NCI-H2081 treated with DMSO at 0.1 percent for 48 hours (cell line): Measurements from ENCODE around the gene TIAM2.
"Not testable (repeated sequence)": the region's sequence is repeated elsewhere in the genome, so short reads cannot be mapped to it uniquely, and the experiment has no call there.

Experiments used
- DNase-seq: peaks from one replicate; lab custom pipeline; 2025; lab: John Stamatoyannopoulos, UW

The TIAM2 gene

GRCh38 chr6:155100591-155100990, 105.5 kb downstream of the TIAM2 start:
- no peak for DNase-seq

- not testable (repeated sequence) for DNase-seq
Observed at GRCh38 chr6:155103083-155103645, 108.0 kb downstream of the TIAM2 start.

- no peak for DNase-seq
Observed at GRCh38 chr6:155103816-155104366, 108.8 kb downstream of the TIAM2 start.

GRCh38 chr6:155106456-155107115, 111.5 kb downstream of the TIAM2 start:
- no peak for DNase-seq

- DNase-seq = no peak
Observed at GRCh38 chr6:155107432-155108069, 112.4 kb downstream of the TIAM2 start.

- DNase-seq = no peak
Observed at GRCh38 chr6:155108070-155108820, 113.1 kb downstream of the TIAM2 start.

- DNase-seq = no peak
Observed at GRCh38 chr6:155110721-155111120, 115.6 kb downstream of the TIAM2 start.

- no peak for DNase-seq
Observed at GRCh38 chr6:155112757-155113156, 117.6 kb downstream of the TIAM2 start.

- no peak for DNase-seq
Observed at GRCh38 chr6:155115893-155116570, 120.9 kb downstream of the TIAM2 start.

GRCh38 chr6:155116571-155116910, 121.4 kb downstream of the TIAM2 start:
- no peak for DNase-seq

- DNase-seq = no peak
Observed at GRCh38 chr6:155117256-155117655, 122.1 kb downstream of the TIAM2 start.

GRCh38 chr6:155117785-155118184, 122.7 kb downstream of the TIAM2 start:
- DNase-seq = no peak

- DNase-seq = not testable (repeated sequence)
Observed at GRCh38 chr6:155119201-155119600, 124.1 kb downstream of the TIAM2 start.

- no peak for DNase-seq
Observed at GRCh38 chr6:155120034-155120433, 124.9 kb downstream of the TIAM2 start.

GRCh38 chr6:155121294-155121693, 126.2 kb downstream of the TIAM2 start:
- DNase-seq = no peak

GRCh38 chr6:155121699-155122098, 126.6 kb downstream of the TIAM2 start:
- DNase-seq = no peak

- DNase-seq = no peak
Observed at GRCh38 chr6:155122199-155122950, 127.3 kb downstream of the TIAM2 start.

- DNase-seq = no peak
Observed at GRCh38 chr6:155123520-155123919, 128.4 kb downstream of the TIAM2 start.

GRCh38 chr6:155125906-155126305, 130.8 kb downstream of the TIAM2 start:
- no peak for DNase-seq

GRCh38 chr6:155126727-155127439, 131.8 kb downstream of the TIAM2 start:
- no peak for DNase-seq

- no peak for DNase-seq
Observed at GRCh38 chr6:155128977-155129376, 133.9 kb downstream of the TIAM2 start.
